Omental fat pad (tissue), 4 donors: ENCODE data around the gene HEY2. TPM values are rescaled to one million over a fixed set of nuclear protein-coding genes. Genes with fewer than 3 reads are reported as not detected.

Experiments used
- ATAC-seq: fragments of 150-250 bp; one replicate; pipeline ENCODE4 v1.9.1; 2016; ENCODE audit warnings: mild to moderate bottlenecking, moderate library complexity; ENCODE audit not compliant: low FRiP score
- DNase-seq: peaks from one replicate; pipeline ENCODE4 v3.0.0-alpha.2; 2019; ENCODE audit warnings: low spot score
- total RNA-seq, 4 donors: library from RNA; depleted of rRNA; stranded (reverse); fragments of >200 nt; gene quantifications; one replicate each; pipeline ENCODE4 v1.1.0, GENCODE V29; 2016
- TF ChIP-seq, protein P1 (sequence below), 3 donors: fragments of 450-650 bp; IDR thresholded peaks; one replicate each; pipeline ENCODE4 v1.5.1; 2016 to 2017; ENCODE audit warnings: antibody characterized with exemption in 3 of 3, mild to moderate bottlenecking in 3 of 3, moderate library complexity in 2 of 3

The HEY2 gene
- total RNA-seq, 4 donors from 2014 or later, result 0.24 to 3.2 (median 1.5) TPM

DNA sequence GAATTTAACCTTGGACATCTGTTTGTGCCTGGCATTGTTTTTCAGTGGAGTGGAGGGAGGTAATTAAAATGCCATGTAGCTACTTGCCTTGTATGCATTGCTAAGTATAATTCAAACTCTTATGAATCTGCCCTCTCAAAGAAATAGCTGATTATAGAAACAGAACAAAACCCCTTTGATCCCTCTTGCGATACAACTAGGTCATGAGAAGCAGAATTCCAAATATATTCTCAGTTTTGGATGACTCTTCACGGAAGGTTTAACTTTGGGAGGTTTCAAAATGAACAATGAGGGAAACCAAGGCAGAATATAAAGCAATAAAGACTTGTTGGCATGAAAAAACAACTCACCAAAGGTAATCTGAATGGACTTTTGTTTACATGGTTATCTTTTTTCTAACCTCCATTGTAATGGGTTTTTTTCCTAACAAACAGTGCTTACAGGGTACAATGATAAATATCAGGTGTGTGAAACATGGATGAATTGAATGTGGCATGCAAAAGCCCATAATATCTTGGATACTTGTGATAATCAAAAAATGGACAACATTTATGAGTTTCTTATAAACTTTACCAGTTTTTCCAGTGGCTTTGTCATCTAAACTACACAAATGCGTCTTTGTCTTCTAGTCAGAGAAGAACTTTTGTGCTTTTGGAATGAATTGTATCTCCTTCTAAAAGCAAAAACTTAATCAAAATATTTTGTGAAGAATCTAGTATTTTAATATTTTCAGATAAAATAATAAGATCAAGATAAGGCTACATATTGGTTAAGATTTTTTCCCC lies 15.7 kb upstream of the HEY2 start:
- ATAC-seq (no peak), DNase-seq (no peak)
- TF ChIP-seq, protein P1, sequence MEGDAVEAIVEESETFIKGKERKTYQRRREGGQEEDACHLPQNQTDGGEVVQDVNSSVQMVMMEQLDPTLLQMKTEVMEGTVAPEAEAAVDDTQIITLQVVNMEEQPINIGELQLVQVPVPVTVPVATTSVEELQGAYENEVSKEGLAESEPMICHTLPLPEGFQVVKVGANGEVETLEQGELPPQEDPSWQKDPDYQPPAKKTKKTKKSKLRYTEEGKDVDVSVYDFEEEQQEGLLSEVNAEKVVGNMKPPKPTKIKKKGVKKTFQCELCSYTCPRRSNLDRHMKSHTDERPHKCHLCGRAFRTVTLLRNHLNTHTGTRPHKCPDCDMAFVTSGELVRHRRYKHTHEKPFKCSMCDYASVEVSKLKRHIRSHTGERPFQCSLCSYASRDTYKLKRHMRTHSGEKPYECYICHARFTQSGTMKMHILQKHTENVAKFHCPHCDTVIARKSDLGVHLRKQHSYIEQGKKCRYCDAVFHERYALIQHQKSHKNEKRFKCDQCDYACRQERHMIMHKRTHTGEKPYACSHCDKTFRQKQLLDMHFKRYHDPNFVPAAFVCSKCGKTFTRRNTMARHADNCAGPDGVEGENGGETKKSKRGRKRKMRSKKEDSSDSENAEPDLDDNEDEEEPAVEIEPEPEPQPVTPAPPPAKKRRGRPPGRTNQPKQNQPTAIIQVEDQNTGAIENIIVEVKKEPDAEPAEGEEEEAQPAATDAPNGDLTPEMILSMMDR (IDR thresholded peaks at IDR 0.05), result no peak

DNA sequence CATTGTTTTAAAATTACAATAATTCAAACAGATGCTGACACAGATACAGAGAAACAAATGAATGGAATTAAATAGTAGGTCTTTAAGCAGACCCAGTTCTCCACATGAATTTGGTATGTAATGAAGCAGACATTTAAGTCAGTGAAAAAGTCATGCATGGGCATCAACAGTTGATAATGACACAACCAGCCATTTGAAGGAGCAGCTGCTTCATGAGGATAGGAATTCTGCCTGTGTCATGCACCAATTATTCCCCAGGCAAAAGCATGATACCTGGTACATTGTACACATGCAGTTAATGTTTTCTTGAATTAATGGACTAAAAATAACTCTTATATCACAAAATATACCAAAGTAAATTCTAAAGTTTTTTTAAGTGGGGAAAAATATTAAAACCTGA lies 11.2 kb upstream of the HEY2 start:
- ATAC-seq, result no peak
- no peak for DNase-seq
- TF ChIP-seq, protein P1 (IDR thresholded peaks at IDR 0.05), result no peak

DNA sequence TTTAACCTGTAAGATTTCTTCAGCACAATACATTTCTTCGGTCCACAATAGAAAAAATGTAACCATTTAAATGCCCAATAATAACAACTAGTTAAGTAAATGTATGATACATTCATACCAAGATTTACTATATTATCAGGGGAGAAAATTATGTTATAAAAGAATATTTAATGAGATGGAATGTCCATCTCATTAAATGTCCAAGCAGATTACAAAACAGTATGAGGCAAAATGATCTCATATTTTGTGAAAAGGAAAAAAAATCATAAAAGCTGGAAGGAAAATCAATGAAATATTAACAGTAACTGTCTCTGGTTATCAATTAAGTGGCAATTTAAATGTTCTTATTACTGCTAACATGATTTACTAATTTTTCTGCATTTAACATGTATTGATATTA lies 10.1 kb upstream of the HEY2 start:
- no peak for ATAC-seq
- TF ChIP-seq, protein P1 (IDR thresholded peaks at IDR 0.05), result no peak
- DNase-seq, result no peak

DNA sequence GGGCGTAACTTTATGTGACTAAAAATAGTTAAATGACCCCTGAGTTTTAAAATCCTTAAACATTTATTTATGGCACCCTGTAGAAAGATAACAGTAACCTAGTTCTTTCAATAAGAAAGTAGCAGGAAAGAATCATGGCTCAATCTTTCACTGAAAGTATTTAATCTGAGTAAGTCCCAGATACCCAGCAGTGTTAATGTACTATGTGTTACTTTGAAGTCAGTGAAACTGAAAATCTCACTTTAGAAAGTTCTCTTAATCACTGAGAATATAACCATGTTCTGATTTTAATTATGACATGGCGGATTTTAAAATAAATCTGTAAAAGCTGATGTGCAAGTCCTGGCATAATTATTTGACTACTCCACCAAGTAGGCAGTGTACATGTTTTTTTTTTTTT lies 8.1 kb upstream of the HEY2 start:
- TF ChIP-seq, protein P1 (IDR thresholded peaks at IDR 0.05), result no peak

DNA sequence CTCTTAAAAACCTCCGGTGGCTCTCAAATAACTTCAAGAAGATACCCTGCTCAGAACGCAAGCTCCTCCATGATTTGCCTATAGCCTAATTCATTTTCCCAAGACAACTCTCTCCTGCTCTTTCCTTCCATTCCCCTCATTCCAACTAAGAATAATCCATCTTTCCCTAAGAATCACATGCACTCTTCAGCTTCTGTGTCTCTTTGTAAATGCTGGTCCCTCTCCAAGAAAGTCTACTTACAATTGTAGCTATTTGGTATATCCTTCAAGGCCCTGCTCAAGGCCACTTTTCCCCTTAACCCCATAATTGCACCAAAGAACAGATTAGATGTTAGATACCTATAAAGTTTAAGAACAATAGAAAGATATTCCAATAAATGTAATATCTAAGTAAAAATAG lies 7.4 kb upstream of the HEY2 start:
- ATAC-seq (no peak), DNase-seq (no peak)
- TF ChIP-seq, protein P1 (IDR thresholded peaks at IDR 0.05), result no peak

More for the DNA sequence above, 8.1 kb upstream of the HEY2 start:
- ATAC-seq (no peak), DNase-seq (no peak)

DNA sequence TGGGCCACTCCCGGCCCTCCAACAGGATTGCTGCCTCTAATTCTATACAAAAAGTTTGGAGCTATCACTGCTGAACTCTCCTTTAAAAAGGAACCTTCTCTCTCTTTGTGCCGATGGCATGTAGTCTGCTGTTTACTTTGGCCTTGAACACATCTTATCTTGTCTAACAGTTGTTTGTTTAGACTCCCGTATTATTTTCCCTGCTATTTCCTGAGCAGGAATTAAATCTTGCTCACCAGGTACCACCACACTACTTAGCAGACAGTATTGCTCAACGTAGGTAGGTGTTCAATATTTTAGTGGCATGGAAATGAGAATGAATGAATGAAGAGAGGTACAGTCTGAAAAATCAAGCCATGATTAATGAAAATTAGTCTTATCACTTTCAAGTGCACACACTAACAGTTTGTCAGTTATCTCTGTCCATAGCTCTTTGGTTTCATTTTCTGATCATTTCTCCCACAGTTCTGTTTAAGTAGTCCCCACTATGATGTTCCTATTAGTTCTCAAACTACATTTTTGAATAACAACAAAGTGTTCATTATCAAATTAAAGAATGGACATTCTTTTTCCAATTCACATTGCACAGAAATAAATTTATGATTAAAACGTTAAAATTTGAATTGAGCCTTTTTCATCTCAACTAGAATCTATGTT lies 6.8 kb upstream of the HEY2 start:
- ATAC-seq (no peak), DNase-seq (no peak)
- TF ChIP-seq, protein P1 (IDR thresholded peaks at IDR 0.05), result no peak

DNA sequence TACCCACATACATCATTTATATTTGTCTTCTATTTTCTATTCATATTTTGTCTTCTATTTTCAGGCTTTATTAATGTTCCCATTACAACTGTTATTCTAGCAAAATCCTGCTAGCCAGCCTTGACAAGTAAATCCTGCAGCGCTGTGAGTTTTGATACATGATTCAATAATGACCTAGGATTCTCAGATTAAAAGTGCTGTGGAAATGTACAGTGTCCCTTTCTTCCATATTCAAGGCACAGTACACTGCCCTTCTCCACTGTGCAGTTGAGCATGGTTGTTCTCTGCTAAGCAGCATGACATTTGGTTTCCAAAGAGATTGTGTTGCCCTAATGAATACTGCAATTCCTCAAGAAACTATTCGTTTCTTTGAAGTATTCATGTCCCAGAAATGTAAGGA lies 5.8 kb upstream of the HEY2 start:
- TF ChIP-seq, protein P1 (IDR thresholded peaks at IDR 0.05), result no peak
- DNase-seq (no peak), ATAC-seq (no peak)
